Measurements from ENCODE around the gene CFP.

DNA sequence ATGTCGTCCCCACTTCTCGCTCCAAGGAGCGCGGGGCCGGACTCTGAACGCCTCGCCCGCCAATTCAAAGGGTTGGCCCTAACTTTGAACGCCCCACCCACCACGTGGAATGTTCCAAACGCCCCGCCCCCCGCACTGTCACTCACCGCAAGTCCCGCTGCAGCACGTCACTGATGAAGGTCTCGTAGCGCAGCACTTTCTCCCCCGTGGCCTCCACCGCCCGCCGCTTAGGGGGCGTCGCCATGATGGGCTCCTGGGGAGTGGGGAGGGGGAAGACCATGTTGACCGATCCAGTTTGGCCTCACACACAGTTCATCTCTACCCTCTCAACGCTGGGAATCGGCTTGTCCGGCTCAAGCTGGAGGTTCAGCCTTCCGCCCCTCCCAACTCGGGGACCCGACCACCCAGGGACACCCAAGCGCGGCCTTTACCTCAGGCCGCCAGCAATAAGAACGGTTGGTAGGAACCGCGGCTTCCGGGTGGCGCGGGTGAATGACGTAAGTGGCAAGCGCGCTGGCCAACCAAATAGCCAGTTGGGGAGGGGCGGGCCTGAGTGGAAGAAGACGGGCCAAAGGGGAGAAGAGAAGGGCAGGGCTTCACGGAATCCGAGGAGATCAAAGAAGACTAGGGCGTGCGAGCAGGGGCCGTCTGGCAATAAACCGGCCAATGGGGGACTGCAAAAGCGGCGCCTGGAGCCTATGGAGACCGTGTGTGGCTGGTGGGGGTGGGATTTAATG is 29.1 kb upstream of the CFP start, which contains the start of gene UXT:
- TF ChIP-seq POLR2A (IDR thresholded peaks at IDR 0.05; ENCODE audit: low read depth, low read length) (no peak; the same call in 1 of the 2 replicates), TAF1 (IDR thresholded peaks at IDR 0.05; ENCODE audit: low read depth, low read length) (no peak; the same call in 1 of the 2 replicates), POLR2AphosphoS5 (IDR thresholded peaks at IDR 0.05; ENCODE audit: low read depth, low read length) (peak; percentile 82; the same call in 1 of the 2 replicates), POU2F2 (IDR thresholded peaks at IDR 0.05; ENCODE audit: low read depth, low read length) (peak; percentile 43; the same call in 1 of the 2 replicates), SPI1 (IDR thresholded peaks at IDR 0.05; ENCODE audit: low read depth, low read length) (no peak), PAX5 (IDR thresholded peaks at IDR 0.05; ENCODE audit: insufficient read depth, low read length, severe bottlenecking) (no peak)

Measured in GM12891 (cell line).